GM18519 (cell line): ENCODE measurements around the gene TMEM134.
A peak's percentile ranks its signal among the peaks of the same experiment; 100 is the strongest.
"Not testable (repeated sequence)": the region's sequence is repeated elsewhere in the genome, so short reads cannot be mapped to it uniquely, and the experiment has no call there.

Source experiments
- ATAC-seq: cut with Tn5 transposase; IDR thresholded peaks from one replicate; pipeline ENCODE4 v1.9.1; 2021; ENCODE audit warnings: mild to moderate bottlenecking, moderate library complexity; ENCODE audit not compliant: unreplicated experiment, low FRiP score

Gene TMEM134

GRCh38 chr11:67428052-67429001 is 40.7 kb downstream of the TMEM134 start, which contains the start of gene RPS6KB2:
TSS of gene RPS6KB2 (plus strand) at chr11:67428494. CDS start at chr11:67428546, 52 bp downstream.
- peak; percentile 59 for ATAC-seq

- not testable (repeated sequence) for ATAC-seq
These were observed 41.6 kb downstream of the TMEM134 start for GRCh38 chr11:67427364-67427859.

DNA sequence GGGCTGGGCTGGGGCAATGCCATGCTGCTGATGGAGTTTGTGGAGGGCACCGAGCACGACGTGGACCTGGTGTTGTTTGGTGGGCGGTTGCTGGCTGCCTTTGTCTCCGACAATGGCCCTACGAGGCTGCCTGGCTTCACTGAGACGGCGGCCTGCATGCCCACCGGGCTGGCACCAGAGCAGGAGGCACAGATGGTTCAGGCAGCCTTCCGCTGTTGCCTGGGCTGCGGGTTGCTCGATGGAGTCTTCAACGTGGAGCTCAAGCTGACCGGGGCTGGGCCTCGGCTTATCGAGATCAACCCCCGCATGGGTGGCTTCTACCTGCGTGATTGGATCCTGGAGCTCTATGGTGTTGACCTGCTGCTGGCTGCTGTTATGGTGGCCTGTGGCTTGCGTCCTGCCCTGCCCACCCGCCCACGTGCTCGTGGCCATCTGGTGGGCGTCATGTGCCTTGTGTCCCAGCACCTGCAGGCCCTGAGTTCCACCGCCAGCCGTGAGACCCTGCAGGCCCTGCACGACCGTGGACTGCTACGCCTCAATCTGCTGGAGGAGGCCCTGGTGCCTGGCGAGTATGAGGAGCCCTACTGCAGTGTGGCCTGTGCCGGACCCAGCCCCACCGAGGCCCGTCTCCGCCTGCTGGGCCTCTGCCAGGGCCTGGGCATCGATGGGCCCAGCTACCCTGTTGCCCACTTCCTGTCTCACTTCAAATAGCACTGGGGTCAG is 45.0 kb downstream of the TMEM134 start:
- ATAC-seq, result no peak

- no peak for ATAC-seq
These were observed 45.6 kb downstream of the TMEM134 start for GRCh38 chr11:67423466-67423865.

DNA sequence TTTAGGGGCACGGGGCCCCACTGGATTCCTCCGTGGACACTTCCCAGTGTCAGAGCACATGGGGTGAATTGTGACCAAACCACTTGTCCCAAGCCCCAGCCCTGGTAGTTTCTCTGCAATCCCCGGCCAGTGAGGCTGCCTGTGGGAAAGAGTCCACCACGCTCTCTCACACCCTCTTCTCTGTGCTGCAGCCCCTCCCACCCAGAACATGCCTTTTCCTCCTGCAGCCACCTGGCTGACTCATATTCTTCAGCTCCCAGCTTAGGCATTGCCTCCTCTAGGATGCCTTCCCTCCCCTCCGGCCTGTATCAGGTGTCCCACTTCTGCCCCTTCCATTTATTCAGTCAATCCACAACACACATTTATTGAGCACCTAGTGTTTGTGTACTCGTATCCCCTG is 46.2 kb downstream of the TMEM134 start:
- no peak for ATAC-seq

GRCh38 chr11:67421430-67422031 is 47.5 kb downstream of the TMEM134 start:
- no peak for ATAC-seq

DNA sequence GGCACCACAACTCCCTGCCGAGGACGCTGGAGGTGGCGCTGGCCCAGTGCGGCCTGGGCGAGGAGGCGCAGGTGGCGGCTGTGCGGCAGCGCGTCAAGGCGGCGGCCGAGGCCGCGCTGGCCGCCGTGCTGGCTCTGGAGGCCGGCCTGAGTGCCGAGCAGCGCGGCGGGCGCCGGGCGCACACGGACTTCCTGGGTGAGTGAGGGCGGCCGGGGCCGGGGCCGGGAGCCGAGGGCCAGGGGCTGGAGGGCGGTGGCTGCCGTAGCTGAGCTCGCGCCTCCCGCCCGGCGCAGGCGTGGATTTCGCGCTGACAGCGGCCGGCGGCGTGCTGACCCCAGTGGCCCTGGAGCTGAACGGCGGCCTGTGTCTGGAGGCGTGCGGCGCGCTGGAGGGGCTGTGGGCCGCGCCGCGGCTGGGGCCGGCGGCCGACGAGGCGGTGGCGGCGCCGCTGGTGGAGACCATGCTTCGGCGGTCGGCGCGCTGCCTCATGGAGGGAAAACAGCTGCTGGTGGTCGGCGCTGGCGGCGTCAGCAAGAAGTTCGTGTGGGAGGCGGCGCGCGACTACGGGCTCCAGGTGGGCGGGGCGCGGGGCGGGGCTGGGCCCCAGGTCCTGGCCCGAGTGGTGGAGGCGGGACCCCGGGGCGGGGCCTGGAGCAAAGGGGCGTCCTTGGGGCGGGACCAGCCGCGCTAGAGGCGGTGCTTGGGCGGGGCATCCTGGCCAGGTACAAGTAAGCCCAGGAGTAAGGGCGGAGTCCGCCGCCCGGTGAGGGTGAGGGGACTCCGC is 48.2 kb downstream of the TMEM134 start:
- no peak for ATAC-seq

DNA sequence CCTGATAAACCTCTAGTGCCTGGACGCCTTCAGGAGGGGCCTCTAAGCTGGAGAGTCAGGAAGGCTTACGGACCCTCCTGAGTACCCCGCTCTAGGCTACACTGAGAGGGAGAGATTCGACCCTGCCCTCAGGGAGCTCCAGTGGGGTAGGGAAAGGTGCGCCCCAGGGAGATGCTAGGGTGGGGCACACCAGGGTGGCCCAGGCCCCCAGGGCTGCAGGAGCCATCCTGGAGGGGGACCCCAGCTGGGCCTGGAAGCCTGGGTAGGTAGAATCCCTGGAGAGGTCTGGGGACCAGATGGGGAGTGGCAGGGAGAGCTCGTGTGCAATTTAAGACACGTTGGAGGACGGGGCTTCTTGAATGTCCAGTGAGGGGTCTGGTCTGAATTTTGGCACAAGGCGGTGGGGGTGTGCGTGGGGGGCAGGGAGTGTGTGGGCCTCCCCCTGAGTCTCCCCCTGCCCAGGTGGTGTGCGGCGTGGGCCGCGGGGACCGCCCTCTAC is 48.9 kb downstream of the TMEM134 start:
- no peak for ATAC-seq

- no peak for ATAC-seq
These were observed 49.6 kb downstream of the TMEM134 start for GRCh38 chr11:67419325-67420049.

DNA sequence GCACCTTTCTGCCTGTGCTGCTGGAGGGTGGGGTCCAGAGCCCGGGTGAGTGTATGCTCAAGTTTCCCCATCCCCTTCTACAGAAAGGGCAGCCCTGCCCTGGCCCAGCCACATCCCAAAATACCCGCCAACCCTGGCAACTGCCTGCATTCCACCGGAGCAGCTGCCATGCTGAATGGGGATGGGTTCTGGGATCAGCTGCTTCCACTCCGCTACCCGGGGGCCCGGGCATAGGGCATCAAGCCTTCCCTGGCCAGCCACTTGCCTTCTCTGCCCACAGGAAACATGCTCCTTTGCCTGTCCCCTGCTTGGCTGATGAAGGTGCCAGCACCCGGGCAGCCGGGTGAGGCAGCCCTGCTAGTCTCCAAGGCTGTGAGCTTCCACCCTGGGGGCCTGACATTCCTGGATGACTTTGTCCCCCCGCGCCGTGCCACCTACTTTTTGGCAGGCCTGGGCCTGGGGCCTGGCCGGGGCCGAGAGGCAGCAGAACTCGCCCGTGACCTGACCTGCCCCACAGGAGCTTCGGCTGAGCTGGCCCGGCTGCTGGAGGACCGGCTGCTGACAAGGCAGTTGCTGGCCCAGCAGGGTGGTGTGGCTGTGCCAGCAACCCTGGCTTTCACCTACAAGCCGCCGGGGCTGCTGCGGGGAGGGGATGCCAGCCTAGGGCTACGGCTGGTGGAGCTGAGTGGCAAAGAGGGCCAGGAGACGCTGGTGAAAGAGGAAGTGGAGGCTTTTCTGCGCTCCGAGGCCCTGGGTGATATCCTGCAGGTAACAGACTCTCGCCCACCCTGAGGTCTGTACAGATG is 50.4 kb downstream of the TMEM134 start:
- ATAC-seq, result no peak

DNA sequence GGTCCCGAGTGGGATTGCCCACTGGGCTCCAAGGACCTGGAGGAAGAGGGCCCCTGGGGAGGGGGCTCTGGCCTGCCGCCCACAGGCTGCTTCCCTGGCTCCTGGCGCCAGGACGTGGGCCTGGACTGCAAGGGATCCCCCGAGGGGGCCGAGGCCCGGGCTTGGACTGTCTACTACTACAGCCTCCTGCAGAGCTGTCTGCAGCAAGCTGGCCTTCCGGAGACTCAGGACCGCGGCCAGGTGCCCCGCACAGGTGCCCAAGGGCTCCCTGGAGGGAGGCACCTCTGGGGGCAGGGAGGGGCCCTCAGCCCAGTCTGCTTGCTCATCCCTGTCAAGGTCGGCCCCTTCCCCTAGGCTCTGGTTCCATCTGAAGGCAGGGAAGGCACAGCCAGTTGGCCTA is 51.6 kb downstream of the TMEM134 start:
- no peak for ATAC-seq

- no peak for ATAC-seq
These were observed 52.4 kb downstream of the TMEM134 start for GRCh38 chr11:67416416-67417335.

DNA sequence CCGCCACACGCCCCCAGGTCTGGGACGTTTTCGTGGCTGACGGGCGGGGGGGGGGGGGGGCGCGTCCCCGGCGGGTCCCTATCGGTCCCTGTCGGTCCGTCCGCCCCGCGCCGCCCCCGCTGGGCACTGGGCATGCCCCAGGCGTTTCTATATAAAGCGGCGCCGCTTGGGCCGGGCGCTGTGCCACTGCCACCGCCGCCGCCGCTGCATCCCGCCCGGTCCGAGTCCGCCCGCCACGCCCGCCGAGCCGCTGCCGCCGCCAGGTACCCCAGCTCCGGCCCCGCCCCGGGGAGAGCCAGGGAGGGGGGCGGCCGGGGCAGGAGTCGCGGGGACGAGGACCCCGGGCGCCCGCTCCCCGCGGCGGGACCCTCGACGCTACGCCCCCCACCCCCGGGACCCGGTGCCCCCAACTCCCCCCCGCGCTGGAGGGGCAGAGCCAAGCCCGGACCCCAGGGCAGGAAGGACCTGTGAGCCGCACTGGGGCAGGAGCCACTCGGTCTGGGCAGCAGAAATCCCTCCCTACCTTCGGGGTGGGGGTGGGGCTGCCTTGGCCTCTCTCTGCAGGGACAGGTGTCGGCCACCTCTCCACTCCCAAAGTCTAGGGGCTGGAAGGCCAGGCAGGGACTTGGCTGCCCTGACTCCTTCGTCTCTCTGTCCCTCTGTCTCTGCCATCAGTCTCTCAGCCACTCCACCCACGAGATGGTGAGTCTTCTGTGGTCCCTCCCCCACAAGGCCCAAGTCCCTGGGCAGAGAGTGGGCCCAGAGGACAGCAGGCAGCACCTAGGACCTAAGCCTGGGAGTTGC is 53.3 kb downstream of the TMEM134 start, which contains the start of gene CARNS1:
CARNS1 (plus strand) TSS at position 178 of the 804 bp plus-strand sequence; CDS start at position 700, 522 bp downstream.
- no peak for ATAC-seq

DNA sequence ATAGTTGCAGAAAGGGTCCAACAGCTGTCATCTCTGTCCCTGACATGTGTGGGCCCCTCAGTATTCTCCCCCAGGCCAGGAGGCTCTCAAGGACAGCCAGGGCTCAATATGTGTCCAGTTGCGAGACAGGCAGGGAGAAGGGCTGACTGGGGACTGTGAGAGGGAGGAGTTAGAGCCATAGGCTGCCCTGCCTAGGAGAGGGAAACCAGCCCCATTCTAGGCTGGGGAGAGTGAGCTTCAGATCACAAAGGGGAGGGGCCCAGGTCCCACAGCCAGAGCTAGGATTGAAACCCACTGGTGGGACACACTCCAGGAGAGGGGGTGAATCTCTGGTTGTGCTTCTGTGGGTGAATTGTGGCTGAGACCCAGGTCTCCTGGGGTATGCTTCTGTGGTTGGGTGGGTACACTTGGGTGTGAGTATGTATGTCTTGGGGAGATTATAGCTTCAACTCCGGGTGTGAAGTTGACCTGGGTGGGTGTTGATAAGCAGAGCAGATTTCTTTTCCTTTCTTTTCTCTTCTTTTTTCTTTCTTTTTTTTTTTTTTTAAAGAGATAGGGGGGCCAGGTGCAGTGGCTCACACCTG is 55.7 kb downstream of the TMEM134 start:
- no peak for ATAC-seq

DNA sequence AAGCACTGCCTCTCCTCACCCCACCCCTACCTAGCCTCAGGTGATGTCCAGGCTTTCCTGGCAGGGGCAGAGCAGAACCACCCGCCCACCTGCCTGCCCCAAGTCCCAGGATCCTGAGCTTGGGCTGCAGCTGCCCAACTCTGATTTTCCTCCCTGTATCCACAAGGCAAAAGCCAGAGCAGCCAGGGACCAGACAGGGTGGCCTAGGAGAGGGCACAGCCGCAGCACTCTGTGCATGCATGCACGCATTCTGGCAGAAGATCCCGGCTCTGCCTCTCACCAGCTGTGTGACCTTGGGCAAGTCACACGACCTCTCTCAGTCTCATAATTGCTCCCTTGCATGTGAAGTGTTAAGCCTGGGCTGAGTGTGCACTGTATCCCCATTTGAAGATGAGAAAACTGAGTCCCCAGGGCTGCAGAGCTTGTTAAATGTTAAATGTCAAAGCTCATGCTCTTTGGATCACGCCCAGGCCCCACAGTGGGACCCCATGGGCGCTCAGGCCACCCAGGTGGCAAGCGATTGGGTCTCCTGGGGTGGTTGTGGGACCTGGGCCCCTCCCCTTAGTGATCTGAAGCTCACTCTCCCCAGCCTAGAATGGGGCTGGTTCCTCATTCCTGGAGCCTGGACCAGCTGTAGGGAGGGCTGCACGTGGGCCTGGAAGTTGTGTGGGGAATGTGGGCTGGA is 56.4 kb downstream of the TMEM134 start:
- ATAC-seq, result no peak

DNA sequence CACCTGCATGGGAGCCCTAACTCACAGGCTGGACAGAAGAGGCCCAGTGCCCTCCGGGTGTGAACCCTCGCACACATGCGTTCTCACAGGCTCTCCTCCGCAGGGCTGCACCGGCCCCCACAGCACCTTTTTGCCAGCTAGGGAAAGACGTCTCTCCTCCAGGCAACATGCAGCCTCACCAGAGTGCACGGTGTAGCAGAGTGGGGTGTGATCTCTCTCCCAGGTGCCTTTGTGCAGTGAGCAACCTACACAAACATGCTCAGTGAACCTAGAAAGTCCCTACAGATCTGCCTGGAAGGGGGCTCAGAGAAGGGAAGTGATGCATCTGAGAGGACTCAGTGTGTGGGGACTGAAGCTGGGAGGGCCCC is 57.3 kb downstream of the TMEM134 start:
- ATAC-seq, result no peak
